ENCODE data around the gene NAIF1. TPM values are rescaled to one million over a fixed set of nuclear protein-coding genes. Genes with fewer than 3 reads are reported as not detected.
A peak's percentile ranks its signal among the peaks of the same experiment; 100 is the strongest.

Gene NAIF1
- total RNA-seq, 1 donor from 2014 or later = 13.3 TPM

DNA sequence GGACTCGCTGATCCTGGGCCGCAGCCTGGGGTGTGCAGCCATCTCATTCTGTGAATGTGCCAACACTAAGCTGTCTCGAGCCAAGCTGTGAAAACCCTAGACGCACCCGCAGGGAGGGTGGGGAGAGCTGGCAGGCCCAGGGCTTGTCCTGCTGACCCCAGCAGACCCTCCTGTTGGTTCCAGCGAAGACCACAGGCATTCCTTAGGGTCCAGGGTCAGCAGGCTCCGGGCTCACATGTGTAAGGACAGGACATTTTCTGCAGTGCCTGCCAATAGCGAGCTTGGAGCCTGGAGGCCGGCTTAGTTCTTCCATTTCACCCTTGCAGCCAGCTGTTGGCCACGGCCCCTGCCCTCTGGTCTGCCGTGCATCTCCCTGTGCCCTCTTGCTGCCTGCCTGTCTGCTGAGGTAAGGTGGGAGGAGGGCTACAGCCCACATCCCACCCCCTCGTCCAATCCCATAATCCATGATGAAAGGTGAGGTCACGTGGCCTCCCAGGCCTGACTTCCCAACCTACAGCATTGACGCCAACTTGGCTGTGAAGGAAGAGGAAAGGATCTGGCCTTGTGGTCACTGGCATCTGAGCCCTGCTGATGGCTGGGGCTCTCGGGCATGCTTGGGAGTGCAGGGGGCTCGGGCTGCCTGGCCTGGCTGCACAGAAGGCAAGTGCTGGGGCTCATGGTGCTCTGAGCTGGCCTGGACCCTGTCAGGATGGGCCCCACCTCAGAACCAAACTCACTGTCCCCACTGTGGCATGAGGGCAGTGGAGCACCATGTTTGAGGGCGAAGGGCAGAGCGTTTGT, 40.5 kb upstream of the NAIF1 start:
- H3K4me3 ChIP-seq = no peak overlapping the region
- no peak for DNase-seq (ENCODE audit: extremely low spot score in 2 of 2)
- H3K36me3 ChIP-seq = peaks cover 4 to 58% of the 10 kb centered on the region in 2 donors
- H3K9me3 ChIP-seq = no peaks in the 10 kb centered on the region
- H3K4me1 ChIP-seq = peaks cover 21% of the 10 kb centered on the region
- intact Hi-C loops (cut with DNase I) = no loop called here
- no peaks in the 10 kb centered on the region for H3K27me3 ChIP-seq
- TF ChIP-seq POLR2AphosphoS5 (IDR thresholded peaks at IDR 0.05; ENCODE audit: insufficient read depth in 1 of 2, low read depth in 1 of 2) (peak in 1 of 2 donors; percentile 32), POLR2A (IDR thresholded peaks at IDR 0.05) (no peak)
- TF ChIP-seq, protein P1, sequence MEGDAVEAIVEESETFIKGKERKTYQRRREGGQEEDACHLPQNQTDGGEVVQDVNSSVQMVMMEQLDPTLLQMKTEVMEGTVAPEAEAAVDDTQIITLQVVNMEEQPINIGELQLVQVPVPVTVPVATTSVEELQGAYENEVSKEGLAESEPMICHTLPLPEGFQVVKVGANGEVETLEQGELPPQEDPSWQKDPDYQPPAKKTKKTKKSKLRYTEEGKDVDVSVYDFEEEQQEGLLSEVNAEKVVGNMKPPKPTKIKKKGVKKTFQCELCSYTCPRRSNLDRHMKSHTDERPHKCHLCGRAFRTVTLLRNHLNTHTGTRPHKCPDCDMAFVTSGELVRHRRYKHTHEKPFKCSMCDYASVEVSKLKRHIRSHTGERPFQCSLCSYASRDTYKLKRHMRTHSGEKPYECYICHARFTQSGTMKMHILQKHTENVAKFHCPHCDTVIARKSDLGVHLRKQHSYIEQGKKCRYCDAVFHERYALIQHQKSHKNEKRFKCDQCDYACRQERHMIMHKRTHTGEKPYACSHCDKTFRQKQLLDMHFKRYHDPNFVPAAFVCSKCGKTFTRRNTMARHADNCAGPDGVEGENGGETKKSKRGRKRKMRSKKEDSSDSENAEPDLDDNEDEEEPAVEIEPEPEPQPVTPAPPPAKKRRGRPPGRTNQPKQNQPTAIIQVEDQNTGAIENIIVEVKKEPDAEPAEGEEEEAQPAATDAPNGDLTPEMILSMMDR (IDR thresholded peaks at IDR 0.05) = no peak
- H3K27ac ChIP-seq = no peak overlapping the region

- no peak for TF ChIP-seq POLR2A (IDR thresholded peaks at IDR 0.05)
- TF ChIP-seq, protein P1 (IDR thresholded peaks at IDR 0.05) = no peak
- no peak for TF ChIP-seq POLR2AphosphoS5 (IDR thresholded peaks at IDR 0.05; ENCODE audit: insufficient read depth in 1 of 2, low read depth in 1 of 2)
- H3K27me3 ChIP-seq = no peaks in the 10 kb centered on the region
- DNase-seq (ENCODE audit: extremely low spot score in 2 of 2) = no peak
- H3K4me3 ChIP-seq = no peak overlapping the region
- H3K9me3 ChIP-seq = no peaks in the 10 kb centered on the region
- peaks cover 4 to 65% of the 10 kb centered on the region in 2 donors for H3K36me3 ChIP-seq
- intact Hi-C loops (cut with DNase I) = no loop called here
- no peak overlapping the region for H3K27ac ChIP-seq
- peaks cover 24% of the 10 kb centered on the region for H3K4me1 ChIP-seq
Measured at GRCh38 chr9:128106940-128107467, 39.9 kb upstream of the NAIF1 start.

GRCh38 chr9:128106181-128106939, 39.2 kb upstream of the NAIF1 start:
- no peak for DNase-seq (ENCODE audit: extremely low spot score in 2 of 2)
- no peak overlapping the region for H3K4me3 ChIP-seq
- peaks cover 4 to 70% of the 10 kb centered on the region in 2 donors for H3K36me3 ChIP-seq
- TF ChIP-seq POLR2AphosphoS5 (IDR thresholded peaks at IDR 0.05; ENCODE audit: insufficient read depth in 1 of 2, low read depth in 1 of 2) (no peak), POLR2A (IDR thresholded peaks at IDR 0.05) (no peak)
- TF ChIP-seq, protein P1 (IDR thresholded peaks at IDR 0.05) = no peak
- H3K4me1 ChIP-seq = peaks cover 30% of the 10 kb centered on the region
- no peak overlapping the region for H3K27ac ChIP-seq
- intact Hi-C loops (cut with DNase I) = no loop called here
- no peaks in the 10 kb centered on the region for H3K27me3 ChIP-seq
- no peaks in the 10 kb centered on the region for H3K9me3 ChIP-seq

- H3K27ac ChIP-seq = no peak overlapping the region
- TF ChIP-seq, protein P1 (IDR thresholded peaks at IDR 0.05) = no peak
- TF ChIP-seq POLR2AphosphoS5 (IDR thresholded peaks at IDR 0.05; ENCODE audit: insufficient read depth in 1 of 2, low read depth in 1 of 2) (no peak), POLR2A (IDR thresholded peaks at IDR 0.05) (no peak)
- H3K27me3 ChIP-seq = no peaks in the 10 kb centered on the region
- peaks cover 34% of the 10 kb centered on the region for H3K4me1 ChIP-seq
- intact Hi-C loops (cut with DNase I) = no loop called here
- H3K4me3 ChIP-seq = no peak overlapping the region
- H3K36me3 ChIP-seq = peaks cover 4 to 70% of the 10 kb centered on the region in 2 donors
- no peaks in the 10 kb centered on the region for H3K9me3 ChIP-seq
- no peak for DNase-seq (ENCODE audit: extremely low spot score in 2 of 2)
Measured at GRCh38 chr9:128105538-128106175, 38.5 kb upstream of the NAIF1 start.

Data from vagina (tissue), 2 donors.